Peyer's patch (tissue), 4 donors: ENCODE results near the gene IFNL1.

Experiments
- CTCF ChIP-seq, 6 experiments: fragments of 450-650 bp in 4 of 6; fragments of 200-600 bp in 2 of 6; sonication (generic) in 1 of 6; IDR thresholded peaks; one replicate each; pipeline ENCODE4 v1.5.1; 2017 to 2019; ENCODE audit warnings: antibody characterized with exemption in 6 of 6, mild to moderate bottlenecking in 3 of 6, moderate library complexity in 1 of 6
- POLR2A ChIP-seq, 2 donors: fragments of 450-650 bp; IDR thresholded peaks; one replicate each; pipeline ENCODE4 v1.5.1; 2017; ENCODE audit warnings: antibody characterized with exemption in 2 of 2, mild to moderate bottlenecking in 2 of 2, moderate library complexity in 2 of 2

- TF ChIP-seq CTCF (IDR thresholded peaks at IDR 0.05) (no peak), POLR2A (IDR thresholded peaks at IDR 0.05) (no peak)
Measured at GRCh38 chr19:39297931-39298634, 1.9 kb downstream of the IFNL1 start.
